Measurements from ENCODE around the gene PUDP.

The PUDP gene

DNA sequence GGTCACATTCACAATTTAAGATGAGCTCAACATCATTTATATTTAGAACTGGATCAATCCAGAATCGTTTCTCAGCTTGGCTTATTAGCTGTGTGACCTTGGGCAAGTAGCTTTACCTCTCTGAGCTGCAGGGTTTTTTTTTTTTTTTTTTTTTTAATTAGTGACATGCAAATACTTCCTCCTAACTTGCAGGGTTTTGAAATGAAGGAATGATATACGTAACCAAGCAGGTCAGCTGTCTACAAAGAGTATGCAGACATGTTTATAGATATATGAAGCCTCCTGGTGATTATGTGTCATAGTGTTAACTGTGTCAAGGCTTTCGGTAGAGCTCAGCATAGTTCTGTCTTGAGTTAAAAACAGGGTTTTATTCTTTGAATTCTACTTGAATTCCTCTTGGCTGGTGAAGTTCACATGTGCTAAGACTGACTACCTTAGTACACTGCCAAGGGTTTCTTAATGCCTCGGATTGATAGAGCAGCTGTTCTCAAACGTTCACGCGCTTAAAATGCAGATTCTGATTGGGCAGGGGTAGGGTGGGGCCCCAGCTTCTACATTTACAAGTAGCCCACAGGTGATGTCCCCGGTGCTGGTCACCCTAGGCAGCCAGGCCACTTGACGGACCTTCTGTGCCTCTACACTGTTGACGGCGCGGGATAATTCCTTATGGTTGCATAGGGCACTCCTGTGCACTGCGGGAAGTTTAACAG, 1.1 kb downstream of the PUDP start:
- peak; percentile 0 for DNase-seq (ENCODE audit: low read depth)

DNA sequence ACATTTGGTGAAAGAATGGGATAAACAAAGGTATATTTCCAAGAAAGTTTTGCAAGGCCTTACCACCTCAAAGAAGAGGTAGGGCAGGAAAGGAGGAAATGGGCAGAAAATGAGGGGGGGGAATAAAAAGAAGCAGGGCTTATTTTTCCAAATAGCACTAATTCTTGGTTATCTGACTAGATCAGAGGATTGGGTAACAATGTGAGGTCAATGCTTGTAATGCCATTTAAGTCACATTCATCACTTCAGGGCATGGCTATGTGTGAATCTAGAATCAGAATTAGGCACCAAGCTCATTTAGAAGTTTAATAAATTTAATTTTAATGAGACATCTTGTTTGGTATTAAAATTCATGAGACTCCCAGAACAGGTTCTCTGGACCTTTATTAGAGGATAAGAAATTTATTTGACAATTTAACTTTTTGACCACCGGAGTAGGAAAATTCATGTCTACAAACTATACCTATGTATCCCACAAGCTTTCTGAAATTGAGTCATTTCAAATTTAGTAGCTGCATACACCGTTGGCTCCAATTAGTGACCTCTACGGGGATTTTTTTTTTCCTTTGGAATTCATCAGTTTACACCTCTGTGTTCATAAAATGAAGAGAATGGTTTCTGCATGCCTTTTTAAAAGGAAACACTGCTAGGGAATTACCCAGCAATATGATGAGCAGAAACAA, 1.8 kb downstream of the PUDP start:
- no peak for DNase-seq (ENCODE audit: low read depth)

DNA sequence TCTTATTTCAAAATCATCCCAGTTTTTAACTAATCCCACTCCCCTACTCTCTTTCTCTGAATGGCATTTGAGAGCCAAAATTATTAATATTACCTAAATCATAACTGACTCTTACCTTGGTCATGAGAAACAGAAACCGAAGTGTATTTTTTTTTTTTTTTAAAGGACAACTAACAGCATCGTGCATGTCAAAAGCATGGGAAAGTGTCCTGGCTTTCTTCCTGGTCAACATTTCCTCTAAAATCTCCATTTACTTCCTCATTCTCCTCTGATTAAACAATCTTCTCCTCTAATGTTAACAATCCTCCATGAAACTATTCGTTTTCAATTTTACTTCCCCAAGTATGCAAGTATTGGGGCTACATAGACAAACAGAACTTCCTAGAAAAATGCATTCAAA, 2.5 kb downstream of the PUDP start:
- DNase-seq (ENCODE audit: low read depth) = no peak

DNA sequence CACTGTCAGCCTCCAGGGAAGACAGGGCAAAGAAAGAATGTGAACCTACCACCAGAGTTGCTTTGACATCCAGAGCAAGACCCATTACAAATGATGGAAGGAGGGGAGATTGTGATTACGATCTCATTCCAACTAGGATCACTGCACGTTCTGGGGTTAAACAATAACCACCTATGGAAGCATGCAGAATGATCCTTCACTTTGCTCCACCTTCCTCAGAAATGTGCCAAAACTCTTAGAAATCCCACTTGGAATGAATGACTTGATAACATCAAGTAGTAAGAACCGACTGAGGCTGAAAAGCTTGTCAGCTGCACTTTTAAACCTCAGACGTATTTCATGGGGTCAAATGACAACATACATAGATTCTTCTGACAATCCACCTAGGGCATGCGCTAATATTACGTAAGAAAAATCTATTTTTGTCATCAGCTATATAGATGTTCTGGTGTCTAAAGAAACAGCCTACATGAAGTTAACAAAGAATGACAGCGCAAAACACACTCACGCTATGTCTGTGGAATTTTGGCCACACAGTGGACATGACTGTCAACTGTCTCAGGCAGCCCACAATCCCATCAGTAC, 3.9 kb downstream of the PUDP start:
- DNase-seq (ENCODE audit: low read depth) = no peak

DNA sequence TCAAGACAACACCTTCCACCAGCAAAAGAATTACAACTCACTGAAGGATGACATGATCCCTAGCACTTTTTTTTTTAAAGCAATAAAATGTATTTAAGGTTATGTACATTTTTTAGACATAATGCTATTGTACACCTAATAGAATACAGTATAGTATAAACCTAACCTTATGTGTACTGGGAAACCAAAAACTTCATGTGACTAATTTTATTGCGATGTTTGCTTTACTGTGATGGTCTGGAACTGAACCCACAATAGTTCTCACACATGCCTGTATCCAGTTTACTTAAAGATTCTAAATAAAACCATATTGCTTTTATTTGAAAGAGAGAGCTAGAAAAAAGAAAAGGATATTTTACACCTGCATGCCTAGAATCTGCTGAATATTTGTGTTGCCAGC, 4.9 kb downstream of the PUDP start:
- DNase-seq (ENCODE audit: low read depth) = no peak

DNA sequence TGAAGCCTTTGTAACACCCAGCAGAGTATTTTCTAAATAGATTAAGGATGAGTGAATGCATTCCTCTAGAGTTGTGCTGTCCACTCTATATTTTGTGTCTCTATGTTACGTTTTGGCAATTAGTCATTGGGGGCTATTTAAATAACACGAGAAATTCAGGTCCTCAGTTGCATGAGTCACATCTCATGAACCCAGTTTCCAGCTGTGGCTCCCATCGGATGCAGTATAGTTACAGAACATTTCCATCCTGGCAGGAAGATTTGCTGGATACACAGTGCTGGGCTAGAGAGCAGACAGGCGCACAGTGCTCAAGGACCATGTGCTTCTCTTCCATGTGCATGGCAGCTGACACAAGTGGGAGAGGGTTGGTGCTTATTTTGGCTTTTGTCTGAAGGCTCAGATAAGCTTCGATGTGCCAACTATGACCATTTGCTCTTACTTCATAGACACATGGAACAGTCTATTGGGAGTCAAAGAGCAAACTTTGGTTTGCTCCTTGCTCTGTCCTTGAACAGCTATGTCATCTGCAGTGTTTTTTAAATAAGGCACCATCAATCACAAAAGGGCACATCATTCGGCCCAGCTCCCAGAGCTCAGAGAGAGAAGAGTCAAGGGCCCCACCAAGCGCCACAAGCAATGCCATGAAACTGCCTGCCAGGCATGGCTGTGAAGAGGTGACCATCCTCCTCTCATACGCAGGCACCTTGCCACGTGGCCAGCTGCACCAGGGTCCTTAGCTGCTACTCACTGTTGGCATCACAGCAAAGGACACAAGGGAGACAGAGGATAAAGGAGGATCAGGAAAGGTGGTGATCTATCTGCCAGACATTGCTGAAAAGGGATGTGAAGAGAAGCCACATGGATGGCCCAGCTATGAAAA, 8.5 kb downstream of the PUDP start:
- no peak for DNase-seq (ENCODE audit: low read depth)

DNA sequence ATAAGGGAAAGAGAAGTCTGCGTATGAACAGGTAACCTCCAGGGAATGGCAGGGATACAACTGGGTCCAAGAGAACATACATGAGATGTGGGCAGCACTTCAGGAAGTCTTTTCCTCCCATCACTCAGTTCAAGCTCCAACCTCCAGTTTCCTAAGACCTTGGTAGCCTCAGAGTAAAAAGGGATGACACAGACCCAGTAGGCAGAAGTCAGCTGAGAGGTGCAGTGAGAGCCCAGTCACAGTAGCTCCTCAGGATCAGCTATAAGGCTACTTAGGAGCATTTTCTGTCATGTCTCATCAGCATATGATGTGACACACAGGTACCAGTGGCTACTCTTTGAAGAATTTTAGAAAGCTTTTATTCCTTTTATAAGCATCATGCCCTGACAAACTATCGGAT, 13.0 kb downstream of the PUDP start:
- no peak for DNase-seq (ENCODE audit: low read depth)

DNA sequence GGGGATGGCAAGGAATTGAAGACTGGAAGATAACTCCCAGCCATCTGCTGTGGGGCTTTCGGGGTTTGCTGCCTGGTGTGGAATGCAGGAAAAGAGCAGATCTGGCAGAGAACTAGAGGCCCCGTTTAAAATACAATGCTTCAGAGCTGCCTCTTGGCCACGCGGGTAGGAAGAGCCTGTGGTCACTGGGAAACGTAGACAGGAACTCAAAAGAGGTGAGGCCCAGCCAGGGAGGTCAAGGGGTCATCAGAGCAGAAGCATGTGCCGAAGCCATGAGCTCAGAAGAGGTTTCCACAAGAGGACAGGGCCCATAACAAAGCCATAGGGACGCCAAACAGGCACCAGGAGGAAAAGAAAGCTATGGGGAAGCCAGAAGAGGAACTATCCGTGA, 14.9 kb downstream of the PUDP start:
- no peak for DNase-seq (ENCODE audit: low read depth)

DNA sequence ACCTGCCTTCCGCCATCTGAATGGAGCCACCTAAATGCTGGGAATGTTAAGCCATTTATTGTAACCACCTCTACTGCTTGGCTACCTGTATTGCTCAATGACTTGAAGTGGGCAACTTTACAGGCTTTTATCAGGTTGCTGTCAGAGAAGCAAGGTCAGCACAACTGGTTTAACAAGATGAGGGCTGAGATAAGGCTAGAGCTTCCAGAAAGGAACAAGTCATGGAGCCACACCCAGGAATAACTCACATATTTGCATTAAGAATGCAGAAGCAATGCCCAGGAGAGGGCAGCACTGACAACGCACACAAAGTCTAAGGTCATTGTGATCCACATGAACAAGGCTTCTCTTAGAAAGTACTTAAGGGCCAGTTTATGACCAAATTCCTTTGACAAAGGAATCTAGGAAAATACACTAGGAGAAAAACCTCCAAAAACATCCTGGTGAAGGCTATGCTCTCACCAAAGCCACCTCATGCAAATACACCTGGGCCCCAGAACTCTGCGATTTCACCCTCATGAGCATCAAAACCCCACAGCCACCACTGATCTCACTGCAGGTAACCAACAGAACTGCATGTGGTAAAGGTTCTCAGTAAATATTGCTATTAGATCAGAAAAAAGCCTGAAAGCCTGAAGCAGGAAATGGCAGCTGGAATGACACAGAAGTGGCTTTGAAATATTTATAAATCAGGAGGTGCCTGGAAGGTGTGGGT, 15.5 kb downstream of the PUDP start:
- no peak for DNase-seq (ENCODE audit: low read depth)

DNA sequence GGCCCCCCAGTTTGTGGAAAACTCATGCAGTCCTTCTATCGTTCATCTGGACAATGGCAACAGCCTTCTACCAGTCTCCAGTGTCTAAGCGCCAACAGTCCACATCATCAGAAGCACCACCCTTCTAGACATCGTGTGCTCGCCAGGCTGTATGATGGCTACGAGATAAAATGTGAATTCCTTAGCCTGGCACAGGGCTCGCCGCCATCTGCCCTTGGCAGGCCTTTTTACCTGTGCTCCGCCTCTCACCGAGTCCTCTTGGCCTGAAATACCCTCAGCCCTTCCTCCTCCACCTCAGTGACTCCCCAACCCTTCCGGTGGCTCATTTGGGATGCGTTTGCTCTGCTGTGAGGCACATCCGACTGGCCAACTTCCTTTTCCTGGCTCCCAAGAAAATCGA, 16.3 kb downstream of the PUDP start:
- no peak for DNase-seq (ENCODE audit: low read depth)

DNA sequence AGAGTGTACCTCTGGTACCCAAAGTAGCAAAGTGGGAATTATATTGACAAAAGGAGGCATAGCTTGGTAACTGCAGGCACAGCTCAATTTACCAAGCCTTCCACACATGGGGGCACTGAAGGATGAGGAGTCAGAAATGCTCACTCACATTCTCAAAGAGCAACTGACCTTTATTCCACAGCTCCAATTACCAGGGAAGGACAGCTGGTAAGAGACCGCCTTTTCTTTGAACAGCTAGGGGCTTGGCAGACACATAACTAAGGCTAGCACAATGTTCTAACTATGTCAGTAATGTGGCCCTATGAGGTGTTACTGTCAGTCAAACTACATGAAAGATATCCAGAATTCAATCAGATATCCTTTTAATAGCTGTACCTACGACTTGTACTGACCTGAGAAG, 20.9 kb downstream of the PUDP start:
- no peak for DNase-seq (ENCODE audit: low read depth)

DNA sequence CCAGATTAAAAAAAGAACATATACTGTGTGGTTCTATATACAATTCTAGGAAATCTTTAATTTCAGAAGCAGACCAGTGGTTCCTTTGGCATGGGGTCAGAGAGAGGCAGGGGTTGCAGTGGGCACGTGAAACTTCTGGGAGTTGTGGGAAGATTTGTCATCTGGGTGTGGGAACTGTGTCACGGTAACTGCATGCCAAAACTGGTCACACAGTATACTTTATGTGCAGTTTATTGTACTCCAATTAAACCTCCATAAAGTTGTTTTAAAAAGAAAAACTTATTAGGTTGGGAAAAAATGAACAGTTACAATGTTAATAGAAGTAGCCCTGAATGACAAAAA, 27.1 kb downstream of the PUDP start:
- DNase-seq (ENCODE audit: low read depth) = no peak

DNA sequence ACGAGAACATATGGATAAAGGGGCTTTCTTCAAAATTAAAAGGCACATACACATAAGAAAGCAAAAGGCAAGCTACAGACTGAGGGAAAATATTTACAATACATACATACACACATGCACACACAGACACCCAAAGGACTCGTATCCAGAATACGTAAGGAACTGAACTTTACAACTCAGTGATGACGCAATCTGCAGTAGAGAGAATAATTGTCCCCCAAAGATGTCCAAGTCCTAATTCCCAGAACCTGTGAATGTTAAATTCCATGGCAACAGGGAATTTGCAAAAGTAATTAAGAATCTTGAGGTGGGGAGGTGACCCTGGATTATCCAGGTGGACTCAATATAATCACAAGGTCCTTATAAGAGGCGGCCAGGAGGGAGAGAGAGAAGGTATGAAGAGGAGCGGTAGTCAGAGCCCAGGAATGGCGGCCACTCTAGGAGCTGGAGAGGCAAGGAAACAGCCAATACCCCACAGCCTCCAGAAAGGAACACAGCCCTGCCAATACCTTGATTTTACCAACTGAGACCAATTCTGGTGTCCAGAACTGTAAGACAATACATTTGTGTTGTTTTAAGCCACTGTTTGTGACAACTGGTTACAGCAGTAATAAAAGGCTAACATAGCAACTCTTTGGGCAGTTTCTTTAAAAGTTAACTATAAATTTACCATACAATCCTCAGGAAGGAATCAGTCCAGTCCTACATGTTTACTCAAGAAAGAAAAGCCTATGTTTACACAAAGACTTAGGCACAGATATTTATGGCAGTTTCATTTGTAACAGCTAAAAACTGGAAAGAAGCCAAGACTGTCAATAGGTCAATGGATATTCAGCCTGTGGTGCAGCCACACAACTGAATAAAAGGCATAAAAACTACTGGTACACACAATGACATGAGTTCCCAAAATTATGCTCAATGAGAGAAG, 27.7 kb downstream of the PUDP start:
- no peak for DNase-seq (ENCODE audit: low read depth)

DNA sequence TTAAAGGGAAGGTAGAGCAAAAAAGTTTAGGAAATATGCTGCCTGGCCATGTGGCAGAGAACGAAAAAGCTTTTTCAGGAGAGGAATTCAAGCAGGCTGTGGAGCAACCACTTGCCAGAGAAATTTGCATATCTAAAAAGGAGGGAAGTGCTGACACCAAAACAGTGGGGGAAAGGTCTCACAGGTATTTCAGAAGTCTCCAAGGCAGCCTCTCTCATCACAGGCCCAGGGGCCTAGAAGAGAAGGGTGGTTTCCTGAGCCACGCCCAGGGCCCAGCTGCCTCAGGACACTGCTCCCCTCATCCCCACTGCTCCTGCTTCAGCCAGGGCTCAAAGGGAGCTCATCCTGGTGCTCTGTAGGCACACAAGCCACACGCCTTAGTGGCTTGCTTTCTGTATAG, 30.4 kb downstream of the PUDP start:
- DNase-seq (ENCODE audit: low read depth) = no peak

DNA sequence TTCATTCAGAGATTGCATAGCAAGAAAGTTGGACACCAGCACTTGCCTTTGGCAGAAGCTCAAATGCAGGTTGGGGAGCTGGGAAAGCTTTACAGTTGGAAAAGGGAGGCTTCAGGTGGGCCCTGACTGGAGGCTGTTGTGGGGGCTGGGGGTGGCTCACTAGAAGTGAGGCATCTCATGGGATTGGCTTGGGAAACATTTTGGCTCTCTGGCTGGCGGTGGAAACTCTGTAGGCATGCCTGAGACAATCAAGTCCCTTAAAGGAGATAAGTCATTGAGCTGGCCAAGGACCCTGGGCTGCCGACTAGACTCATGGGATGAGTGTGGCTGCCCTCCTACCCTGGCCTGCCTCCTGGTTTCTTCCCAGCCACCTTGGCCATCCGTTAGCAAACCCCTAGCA, 31.9 kb downstream of the PUDP start:
- no peak for DNase-seq (ENCODE audit: low read depth)

DNA sequence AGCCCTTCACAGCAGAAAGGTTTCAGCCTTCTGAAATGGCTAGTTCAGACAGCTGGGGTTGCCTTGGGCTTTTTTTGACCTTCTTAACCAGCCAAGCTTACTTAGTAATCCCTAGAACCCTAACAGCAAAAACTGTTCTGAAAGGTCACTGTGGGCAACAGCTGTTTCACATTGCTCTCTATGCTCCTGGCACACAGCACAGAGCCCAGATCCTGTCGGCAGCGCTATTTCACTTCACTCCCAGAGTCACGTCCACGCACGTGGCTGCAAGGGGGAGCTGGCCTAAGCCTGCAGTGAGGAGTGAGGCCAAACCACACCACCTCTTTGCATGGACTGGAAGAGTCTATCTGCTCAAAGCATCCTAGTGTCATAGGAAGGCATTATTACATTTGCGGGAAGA, 32.4 kb downstream of the PUDP start:
- no peak for DNase-seq (ENCODE audit: low read depth)

DNA sequence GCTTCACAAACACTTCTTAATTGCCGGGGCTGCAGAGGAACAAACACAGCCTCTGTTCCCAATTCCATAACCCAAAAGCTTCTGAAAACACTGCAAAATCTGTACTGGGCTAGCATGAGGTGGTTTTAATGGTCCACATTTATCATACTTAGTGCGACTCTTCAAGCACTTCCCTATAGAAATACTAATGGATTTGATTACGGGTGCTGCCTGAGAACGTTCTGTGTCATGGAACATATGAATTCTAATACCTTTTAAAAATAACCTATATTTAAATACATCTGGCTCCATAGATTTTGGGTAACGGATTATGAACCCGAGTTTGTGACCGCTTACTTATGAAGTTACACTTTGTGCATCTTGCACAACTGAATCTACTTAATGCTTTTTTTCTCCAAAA, 35.9 kb downstream of the PUDP start:
- DNase-seq (ENCODE audit: low read depth) = no peak

DNA sequence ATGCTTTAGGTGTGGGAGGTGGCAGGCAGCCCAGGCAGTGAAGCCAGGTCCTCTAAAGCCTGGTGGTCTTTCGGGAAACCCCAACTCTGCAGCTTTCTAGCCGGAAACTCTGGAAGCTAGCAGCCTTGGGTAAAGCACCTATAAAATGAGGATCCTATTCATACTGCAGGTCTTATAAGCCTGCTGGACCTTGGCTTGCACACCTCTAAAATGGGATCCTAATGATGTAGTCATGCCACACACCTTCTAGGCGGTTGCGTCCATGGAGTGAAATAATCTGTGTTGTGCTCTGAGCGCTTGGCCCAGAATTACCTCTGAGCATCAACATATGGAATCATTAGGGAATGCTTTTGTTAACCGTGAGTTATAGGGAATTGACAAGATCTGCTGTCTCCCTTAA, 36.4 kb downstream of the PUDP start:
- no peak for DNase-seq (ENCODE audit: low read depth)

DNA sequence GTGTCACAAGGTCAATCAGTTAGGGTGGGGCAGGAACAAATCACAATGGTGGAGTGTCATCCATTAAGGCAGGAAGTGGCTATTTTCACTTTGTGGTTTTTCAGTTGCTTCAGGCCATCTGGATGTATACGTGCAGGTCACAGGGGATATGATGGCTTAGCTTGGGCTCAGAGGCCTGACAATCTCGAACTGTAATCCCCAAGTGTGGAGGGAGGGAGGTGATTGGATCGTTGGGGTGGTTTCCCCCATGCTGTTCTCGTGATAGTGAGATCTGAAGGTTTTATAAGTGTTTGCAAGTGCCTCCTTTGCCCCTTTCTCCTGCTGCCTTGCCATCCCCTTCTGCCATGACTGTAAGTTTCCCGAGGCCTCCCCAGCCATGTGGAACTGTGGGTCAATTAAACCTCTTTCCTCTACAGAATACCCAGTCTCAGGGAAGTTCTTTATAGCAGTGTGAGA, 37.1 kb downstream of the PUDP start:
- no peak for DNase-seq (ENCODE audit: low read depth)

DNA sequence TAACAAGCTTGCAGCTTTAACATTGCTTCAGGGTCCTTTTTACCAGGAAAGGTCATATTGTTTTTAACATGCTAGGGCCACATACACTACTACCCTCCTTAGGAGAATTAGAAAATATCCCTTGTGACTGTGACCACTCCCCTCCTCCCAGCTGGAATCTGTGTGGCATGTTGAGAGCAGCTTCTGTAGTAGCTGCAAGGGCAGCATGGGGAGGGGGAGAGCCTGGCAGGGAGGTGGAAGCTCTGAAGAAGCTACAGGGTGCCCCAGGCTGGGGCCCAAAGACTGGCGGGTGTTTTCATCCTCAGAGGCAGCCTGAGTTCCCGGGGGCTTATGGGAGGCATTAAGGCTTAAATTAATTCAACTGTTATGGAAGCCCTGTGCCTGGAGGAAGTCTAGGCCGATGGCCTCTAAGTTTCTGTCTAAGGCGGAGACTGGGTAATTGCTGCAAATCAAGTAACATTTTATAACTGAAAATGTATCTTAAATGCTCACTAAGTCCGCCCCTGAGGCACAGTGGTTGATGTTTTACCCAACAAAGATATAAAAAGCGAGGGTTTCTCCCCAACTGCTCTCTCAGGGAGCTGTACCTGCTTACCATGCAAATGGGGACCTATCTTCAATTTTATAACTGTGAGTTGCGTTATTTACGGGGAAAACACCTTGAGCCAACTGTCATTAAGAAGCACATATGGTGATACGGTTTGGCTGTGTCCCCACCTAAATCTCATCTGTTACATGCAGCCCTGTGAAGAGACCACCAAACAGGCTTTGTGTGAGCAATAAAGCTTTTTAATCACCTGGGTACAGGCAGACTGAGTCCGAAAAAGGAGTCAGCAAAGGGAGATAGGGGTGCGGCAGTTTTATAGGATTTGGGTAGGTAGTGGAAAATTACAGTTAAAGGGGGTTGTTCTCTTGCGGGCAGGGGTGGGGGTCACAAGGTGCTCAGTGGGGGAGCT, 37.8 kb downstream of the PUDP start:
- no peak for DNase-seq (ENCODE audit: low read depth)

Measured in stimulated activated CD8-positive, alpha-beta memory T cell treated with anti-CD3 and anti-CD28 coated beads, Interleukin-15, amount 100 ng/mL, for 24 hours (primary cell).